H7 (cell line): ENCODE data around the gene PPP2R3B. TPM values are rescaled to one million over a fixed set of nuclear protein-coding genes. Genes with fewer than 3 reads are reported as not detected.
A peak's percentile ranks its signal among the peaks of the same experiment; 100 is the strongest.
"Not testable (repeated sequence)": the region's sequence is repeated elsewhere in the genome, so short reads cannot be mapped to it uniquely, and the experiment has no call there.

Source experiments
- DNase-seq: peaks from one replicate; pipeline ENCODE4 v3.0.0; 2012
- H3K27me3 ChIP-seq: 2 replicates; pipeline ENCODE4 v1.6.0; 2011; ENCODE audit warnings: mild to moderate bottlenecking, low read length; ENCODE audit not compliant: control insufficient read depth, insufficient read depth
- H3K36me3 ChIP-seq: replicated peaks from 2 replicates; pipeline ENCODE4 v1.5.1; 2011; ENCODE audit warnings: low read length; ENCODE audit not compliant: control insufficient read depth, insufficient read depth
- H3K4me3 ChIP-seq: 2 replicates; pipeline ENCODE4 v1.5.1; 2011; ENCODE audit warnings: low read depth, mild to moderate bottlenecking, control low read depth, low read length, moderate library complexity; ENCODE audit not compliant: insufficient read depth
- total RNA-seq: library from RNA; depleted of rRNA; stranded (reverse); fragments of >200 nt; shearing (Covaris generic); gene quantifications from 2 replicates; pipeline ENCODE4 v1.2.3, GENCODE V29; 2014

Gene PPP2R3B
- total RNA-seq, 1 experiment from 2014 or later: 63.1 TPM

- H3K27me3 ChIP-seq: no peaks in the 10 kb centered on the region
- H3K36me3 ChIP-seq: peaks cover 4% of the 10 kb centered on the region
- DNase-seq: no peak
- H3K4me3 ChIP-seq: no peak overlapping the region
Measured at GRCh38 chrX:356385-357034, 30.2 kb downstream of the PPP2R3B start.

- Histone ChIP-seq H3K4me3 (no peak overlapping the region), H3K36me3 (peaks cover 1% of the 10 kb centered on the region), H3K27me3 (no peaks in the 10 kb centered on the region)
- no peak for DNase-seq
Measured at GRCh38 chrX:355329-356050, 31.2 kb downstream of the PPP2R3B start.

GRCh38 chrX:353566-354535 lies 32.9 kb downstream of the PPP2R3B start:
- Histone ChIP-seq H3K27me3 (no peaks in the 10 kb centered on the region), H3K4me3 (no peak overlapping the region), H3K36me3 (peaks cover 1% of the 10 kb centered on the region; the same call in 1 of the 2 replicates)
- DNase-seq: no peak

- peaks cover 1% of the 10 kb centered on the region; the same call in 1 of the 2 replicates for H3K36me3 ChIP-seq
- H3K4me3 ChIP-seq: no peak overlapping the region
- no peak for DNase-seq
- H3K27me3 ChIP-seq: no peaks in the 10 kb centered on the region
Measured at GRCh38 chrX:352582-353314, 34.0 kb downstream of the PPP2R3B start.

- no peak overlapping the region for H3K4me3 ChIP-seq
- DNase-seq: no peak
- H3K36me3 ChIP-seq: peaks cover 1% of the 10 kb centered on the region; the same call in 1 of the 2 replicates
- no peaks in the 10 kb centered on the region for H3K27me3 ChIP-seq
Measured at GRCh38 chrX:352181-352580, 34.5 kb downstream of the PPP2R3B start.

- peaks cover 1% of the 10 kb centered on the region; the same call in 1 of the 2 replicates for H3K36me3 ChIP-seq
- H3K27me3 ChIP-seq: no peaks in the 10 kb centered on the region
- no peak for DNase-seq
- H3K4me3 ChIP-seq: no peak overlapping the region
Measured at GRCh38 chrX:351736-352135, 35.0 kb downstream of the PPP2R3B start.

GRCh38 chrX:351324-351641 lies 35.4 kb downstream of the PPP2R3B start:
- H3K36me3 ChIP-seq: not testable (repeated sequence)

GRCh38 chrX:350534-351323 lies 36.0 kb downstream of the PPP2R3B start:
- Histone ChIP-seq H3K4me3 (no peak overlapping the region), H3K36me3 (peaks cover 1% of the 10 kb centered on the region; the same call in 1 of the 2 replicates)
- DNase-seq: no peak

More at GRCh38 chrX:351324-351641, 35.4 kb downstream of the PPP2R3B start:
- DNase-seq, H3K27me3 ChIP-seq, H3K4me3 ChIP-seq: not testable (repeated sequence)

GRCh38 chrX:350148-350533 lies 36.6 kb downstream of the PPP2R3B start:
- DNase-seq: peak; percentile 80
- no peaks in the 10 kb centered on the region for H3K27me3 ChIP-seq
- no peak overlapping the region for H3K4me3 ChIP-seq
- H3K36me3 ChIP-seq: peaks cover 1% of the 10 kb centered on the region; the same call in 1 of the 2 replicates

More at GRCh38 chrX:350534-351323, 36.0 kb downstream of the PPP2R3B start:
- H3K27me3 ChIP-seq: no peaks in the 10 kb centered on the region

- H3K36me3 ChIP-seq: peaks cover 1% of the 10 kb centered on the region; the same call in 1 of the 2 replicates
- no peaks in the 10 kb centered on the region for H3K27me3 ChIP-seq
- no peak for DNase-seq
- H3K4me3 ChIP-seq: no peak overlapping the region
Measured at GRCh38 chrX:349702-350101, 37.0 kb downstream of the PPP2R3B start.

GRCh38 chrX:349196-349595 lies 37.5 kb downstream of the PPP2R3B start:
- Histone ChIP-seq H3K36me3 (peaks cover 1% of the 10 kb centered on the region), H3K27me3 (no peaks in the 10 kb centered on the region), H3K4me3 (no peak overlapping the region)
- no peak for DNase-seq

GRCh38 chrX:348461-349117 lies 38.1 kb downstream of the PPP2R3B start:
- no peaks in the 10 kb centered on the region for H3K27me3 ChIP-seq
- peaks cover 1% of the 10 kb centered on the region for H3K36me3 ChIP-seq
- DNase-seq: no peak
- H3K4me3 ChIP-seq: no peak overlapping the region
